Measurements from ENCODE around the gene POFUT1.

The POFUT1 gene

GRCh38 chr20:32227744-32228688, 20.3 kb downstream of the POFUT1 start:
- no peak overlapping the region for H3K27ac ChIP-seq (ENCODE audit: extremely low read depth, low read depth, low read length)
- POLR2A ChIA-PET: no interaction called here
- peaks cover 14 to 84% of the 10 kb centered on the region in 2 experiments for H3K36me3 ChIP-seq (ENCODE audit: control insufficient read depth in 2 of 2, insufficient read depth in 1 of 2, low read length in 2 of 2)
- CTCF ChIA-PET: no interaction called here
- H3K9me3 ChIP-seq (ENCODE audit: control insufficient read depth, insufficient read depth, low read depth, low read length): no peaks in the 10 kb centered on the region
- H3K4me3 ChIP-seq (ENCODE audit: low read depth, low read length): no peak overlapping the region
- H3K4me1 ChIP-seq (ENCODE audit: control insufficient read depth, insufficient read depth, low read length): no peaks in the 10 kb centered on the region
- no peak for TF ChIP-seq HOXC10 (CRISPR knock-in tag; IDR thresholded peaks at IDR 0.05)
- no peak for TF ChIP-seq ZBTB7A (tag by site-specific recombination; IDR thresholded peaks at IDR 0.05; ENCODE audit: low read depth)
- TF ChIP-seq ZNF350 (tag by site-specific recombination; IDR thresholded peaks at IDR 0.05): no peak
- no peak for TF ChIP-seq ZNF76 (tag by site-specific recombination; IDR thresholded peaks at IDR 0.05; ENCODE audit: borderline replicate concordance, low read depth)
- peak; percentile 64 for TF ChIP-seq ZNF335 (tag by site-specific recombination; conservative IDR thresholded peaks at IDR 0.05)
- no peak for TF ChIP-seq ZNF133 (tag by site-specific recombination; IDR thresholded peaks at IDR 0.05)
- TF ChIP-seq ZSCAN16 (tag by site-specific recombination; IDR thresholded peaks at IDR 0.05): no peak
- TF ChIP-seq ZNF214 (tag by site-specific recombination; IDR thresholded peaks at IDR 0.05; ENCODE audit: borderline replicate concordance): no peak
- TF ChIP-seq ZNF433 (tag by site-specific recombination; IDR thresholded peaks at IDR 0.05; ENCODE audit: low read depth): no peak
- no peak for TF ChIP-seq ZNF19 (tag by site-specific recombination; IDR thresholded peaks at IDR 0.05; ENCODE audit: low read depth)
- no peak for TF ChIP-seq INSM2 (tag by site-specific recombination; IDR thresholded peaks at IDR 0.05)
- TF ChIP-seq ZNF138 (tag by site-specific recombination; IDR thresholded peaks at IDR 0.05; ENCODE audit: borderline replicate concordance): no peak
- TF ChIP-seq ZNF473 (tag by site-specific recombination; IDR thresholded peaks at IDR 0.05): no peak
- TF ChIP-seq ZNF155 (tag by site-specific recombination; IDR thresholded peaks at IDR 0.05): no peak
- TF ChIP-seq ZBTB10 (tag by site-specific recombination; IDR thresholded peaks at IDR 0.05): no peak
- TF ChIP-seq KLF16 (tag by site-specific recombination; IDR thresholded peaks at IDR 0.05): no peak
- no peak for TF ChIP-seq ZNF768 (tag by site-specific recombination; IDR thresholded peaks at IDR 0.05)
- TF ChIP-seq ZNF174 (tag by site-specific recombination; IDR thresholded peaks at IDR 0.05): no peak
- no peak for TF ChIP-seq HOXA7 (CRISPR knock-in tag; IDR thresholded peaks at IDR 0.05; ENCODE audit: borderline replicate concordance)
- no peak for TF ChIP-seq SALL2 (tag by site-specific recombination; IDR thresholded peaks at IDR 0.05; ENCODE audit: borderline replicate concordance)
- no peak for TF ChIP-seq BCL11A (tag by site-specific recombination; IDR thresholded peaks at IDR 0.05; ENCODE audit: low read depth)
- no peak for TF ChIP-seq ZBTB17 (tag by site-specific recombination; IDR thresholded peaks at IDR 0.05)
- no peak for TF ChIP-seq GLI2 (tag by site-specific recombination; IDR thresholded peaks at IDR 0.05; ENCODE audit: borderline replicate concordance, low read depth)
- no peak for TF ChIP-seq ZNF555 (tag by site-specific recombination; conservative IDR thresholded peaks at IDR 0.05)
- peak; percentile 77 for TF ChIP-seq ZNF692 (tag by site-specific recombination; IDR thresholded peaks at IDR 0.05)
- TF ChIP-seq ZNF184 (tag by site-specific recombination; IDR thresholded peaks at IDR 0.05): no peak
- peak; percentile 86; the same call in 1 of the 2 replicates for TF ChIP-seq ZXDB (tag by site-specific recombination; IDR thresholded peaks at IDR 0.05)
- no peak; the same call in 1 of the 2 replicates for TF ChIP-seq ZNF843 (tag by site-specific recombination; IDR thresholded peaks at IDR 0.05)
- no peak for TF ChIP-seq EGR2 (tag by site-specific recombination; IDR thresholded peaks at IDR 0.05; ENCODE audit: low read depth)
- TF ChIP-seq ZNF394 (tag by site-specific recombination; IDR thresholded peaks at IDR 0.05; ENCODE audit: borderline replicate concordance): no peak
- TF ChIP-seq ZEB2 (tag by site-specific recombination; IDR thresholded peaks at IDR 0.05): peak; percentile 54; the same call in 1 of the 2 replicates
- peak; percentile 77 for TF ChIP-seq ZSCAN30 (tag by site-specific recombination; IDR thresholded peaks at IDR 0.05)
- peak; percentile 60; the same call in 1 of the 2 replicates for TF ChIP-seq ZNF24 (tag by site-specific recombination; IDR thresholded peaks at IDR 0.05)
